SU-DHL-6 (cell line): ENCODE measurements around the gene AFAP1.

Source experiments
- H2AFZ ChIP-seq: fragments of 200-600 bp; sonication (generic); 2 replicates; pipeline ENCODE4 v1.6.1; 2014; ENCODE audit warnings: low read depth, mild to moderate bottlenecking, moderate library complexity, mixed read lengths, antibody characterized with exemption, low read length; ENCODE audit not compliant: severe bottlenecking
- H3F3A ChIP-seq: fragments of 200-600 bp; shearing (Covaris generic); 2 replicates; pipeline ENCODE4 v1.6.0; 2016; ENCODE audit warnings: antibody characterized with exemption, mild to moderate bottlenecking; ENCODE audit not compliant: insufficient read depth
- H3K27ac ChIP-seq: fragments of 200-600 bp; sonication (generic); 2 replicates; pipeline ENCODE4 v1.5.1; 2016; ENCODE audit warnings: low read depth, mild to moderate bottlenecking, low read length, moderate library complexity, mixed read lengths
- H3K27me3 ChIP-seq: fragments of 200-600 bp; sonication (generic), shearing (Covaris generic); 2 replicates; pipeline ENCODE4 v1.6.0; 2014; ENCODE audit warnings: mild to moderate bottlenecking, low read length
- H3K36me3 ChIP-seq: fragments of 200-600 bp; sonication (generic); 2 replicates; pipeline ENCODE4 v1.6.1; 2014; ENCODE audit warnings: mild to moderate bottlenecking, low read length, mixed read lengths
- H3K4me2 ChIP-seq: fragments of 300-600, 200-600 bp; shearing (Covaris generic), sonication (generic); 2 replicates; pipeline ENCODE4 v1.6.0; 2014; ENCODE audit warnings: low read length, low read depth, mild to moderate bottlenecking; ENCODE audit not compliant: poor library complexity, severe bottlenecking
- H3K4me3 ChIP-seq: fragments of 200-600 bp; sonication (generic); 2 replicates; pipeline ENCODE4 v1.5.1; 2014; ENCODE audit warnings: antibody characterized with exemption, low read length, mild to moderate bottlenecking, mixed read lengths; ENCODE audit not compliant: insufficient read depth, poor library complexity, severe bottlenecking
- H3K79me2 ChIP-seq: fragments of 200-600 bp; sonication (generic); 2 replicates; pipeline ENCODE4 v1.6.1; 2014; ENCODE audit warnings: mild to moderate bottlenecking, low read length, moderate library complexity; ENCODE audit not compliant: insufficient read depth
- H3K9ac ChIP-seq: fragments of 200-600 bp; sonication (generic); 2 replicates; pipeline ENCODE4 v1.7.0; 2014; ENCODE audit warnings: mild to moderate bottlenecking, low read length
- H3K9me2 ChIP-seq: fragments of 200-600 bp; sonication (generic); replicated peaks from 2 replicates; pipeline ENCODE4 v1.6.1; 2014; ENCODE audit warnings: low read length; ENCODE audit not compliant: insufficient read depth
- H3K9me3 ChIP-seq: fragments of 200-600 bp; sonication (generic); 2 replicates; pipeline ENCODE4 v1.6.1; 2014; ENCODE audit warnings: low read length, mixed read lengths; ENCODE audit not compliant: insufficient read depth
- H4K20me1 ChIP-seq: fragments of 200-600 bp; sonication (generic); 2 replicates; pipeline ENCODE4 v1.6.1; 2014; ENCODE audit warnings: low read depth, mild to moderate bottlenecking, antibody characterized with exemption, low read length, moderate library complexity, mixed read lengths
- EZH2phosphoT487 ChIP-seq: fragments of 200-600 bp; sonication (generic), shearing (Covaris generic); conservative IDR thresholded peaks from 2 replicates; pipeline ENCODE4 v1.6.1; 2018; ENCODE audit warnings: mild to moderate bottlenecking, antibody characterized with exemption, low read length, moderate library complexity, mixed read lengths
- TF ChIP-seq, protein P1 (sequence below): fragments of 200-600 bp; sonication (generic); IDR thresholded peaks from one replicate; pipeline ENCODE4 v1.5.1; 2017; ENCODE audit warnings: antibody characterized with exemption, mild to moderate bottlenecking, low read length, moderate library complexity; ENCODE audit not compliant: insufficient read depth, poor library complexity, severe bottlenecking

Gene AFAP1

DNA sequence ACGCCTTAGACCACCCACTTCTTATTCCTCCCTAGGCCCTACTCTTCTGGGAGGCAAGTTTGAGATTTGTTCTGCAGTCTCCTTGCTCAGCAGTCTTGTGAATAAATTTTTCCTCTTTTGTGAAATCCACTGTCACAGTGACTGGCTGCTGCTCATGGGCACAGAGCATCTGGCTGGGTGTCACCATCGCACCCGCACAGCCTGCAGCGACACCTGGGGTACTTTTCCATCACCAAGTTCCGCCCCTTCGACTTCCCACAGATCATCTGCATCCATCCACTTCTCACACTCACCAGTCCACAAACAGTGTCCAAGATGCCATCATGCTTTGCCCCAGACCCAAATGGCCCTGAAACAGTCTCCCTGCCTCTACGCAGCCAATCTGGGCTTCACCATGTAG is 36.4 kb upstream of the AFAP1 start:
- H3K4me3 ChIP-seq, result no peak overlapping the region
- no peak for TF ChIP-seq EZH2phosphoT487
- TF ChIP-seq, protein P1, sequence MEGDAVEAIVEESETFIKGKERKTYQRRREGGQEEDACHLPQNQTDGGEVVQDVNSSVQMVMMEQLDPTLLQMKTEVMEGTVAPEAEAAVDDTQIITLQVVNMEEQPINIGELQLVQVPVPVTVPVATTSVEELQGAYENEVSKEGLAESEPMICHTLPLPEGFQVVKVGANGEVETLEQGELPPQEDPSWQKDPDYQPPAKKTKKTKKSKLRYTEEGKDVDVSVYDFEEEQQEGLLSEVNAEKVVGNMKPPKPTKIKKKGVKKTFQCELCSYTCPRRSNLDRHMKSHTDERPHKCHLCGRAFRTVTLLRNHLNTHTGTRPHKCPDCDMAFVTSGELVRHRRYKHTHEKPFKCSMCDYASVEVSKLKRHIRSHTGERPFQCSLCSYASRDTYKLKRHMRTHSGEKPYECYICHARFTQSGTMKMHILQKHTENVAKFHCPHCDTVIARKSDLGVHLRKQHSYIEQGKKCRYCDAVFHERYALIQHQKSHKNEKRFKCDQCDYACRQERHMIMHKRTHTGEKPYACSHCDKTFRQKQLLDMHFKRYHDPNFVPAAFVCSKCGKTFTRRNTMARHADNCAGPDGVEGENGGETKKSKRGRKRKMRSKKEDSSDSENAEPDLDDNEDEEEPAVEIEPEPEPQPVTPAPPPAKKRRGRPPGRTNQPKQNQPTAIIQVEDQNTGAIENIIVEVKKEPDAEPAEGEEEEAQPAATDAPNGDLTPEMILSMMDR, result no peak
- H3K27me3 ChIP-seq, result no peaks in the 10 kb centered on the region
- no peak overlapping the region for H2AFZ ChIP-seq
- H3K79me2 ChIP-seq, result no peaks in the 10 kb centered on the region
- no peaks in the 10 kb centered on the region for H3K9me3 ChIP-seq
- no peak overlapping the region for H3K27ac ChIP-seq
- no peaks in the 10 kb centered on the region for H3F3A ChIP-seq
- no peaks in the 10 kb centered on the region for H3K36me3 ChIP-seq
- no peaks in the 10 kb centered on the region for H4K20me1 ChIP-seq
- H3K9ac ChIP-seq, result no peak overlapping the region
- no peaks in the 10 kb centered on the region for H3K9me2 ChIP-seq
- H3K4me2 ChIP-seq, result no peak overlapping the region

DNA sequence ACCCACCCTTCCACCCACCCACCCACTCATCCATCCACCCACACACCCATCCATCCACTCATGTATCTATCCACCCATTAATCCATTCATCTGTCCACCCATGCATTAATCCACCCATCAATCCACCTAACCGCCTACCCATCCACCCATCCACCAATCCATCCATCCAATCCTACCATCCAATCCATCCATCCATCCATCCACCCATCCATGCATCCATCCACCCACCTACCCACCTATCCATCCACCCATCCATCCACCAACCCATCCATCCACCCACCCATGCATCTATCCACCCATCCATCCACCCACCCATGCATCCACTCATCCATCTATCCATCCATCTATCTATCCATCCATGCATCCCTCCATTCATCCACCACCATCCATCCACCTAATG is 34.8 kb upstream of the AFAP1 start:
- Histone ChIP-seq H3K36me3 (no peaks in the 10 kb centered on the region), H3K27me3 (no peaks in the 10 kb centered on the region), H2AFZ (no peak overlapping the region), H3K27ac (no peak overlapping the region), H4K20me1 (no peaks in the 10 kb centered on the region), H3K9ac (no peak overlapping the region), H3F3A (no peaks in the 10 kb centered on the region), H3K9me3 (no peaks in the 10 kb centered on the region), H3K4me3 (no peak overlapping the region), H3K4me2 (no peak overlapping the region), H3K79me2 (no peaks in the 10 kb centered on the region), H3K9me2 (no peaks in the 10 kb centered on the region)
- TF ChIP-seq, protein P1, result no peak
- TF ChIP-seq EZH2phosphoT487, result no peak

DNA sequence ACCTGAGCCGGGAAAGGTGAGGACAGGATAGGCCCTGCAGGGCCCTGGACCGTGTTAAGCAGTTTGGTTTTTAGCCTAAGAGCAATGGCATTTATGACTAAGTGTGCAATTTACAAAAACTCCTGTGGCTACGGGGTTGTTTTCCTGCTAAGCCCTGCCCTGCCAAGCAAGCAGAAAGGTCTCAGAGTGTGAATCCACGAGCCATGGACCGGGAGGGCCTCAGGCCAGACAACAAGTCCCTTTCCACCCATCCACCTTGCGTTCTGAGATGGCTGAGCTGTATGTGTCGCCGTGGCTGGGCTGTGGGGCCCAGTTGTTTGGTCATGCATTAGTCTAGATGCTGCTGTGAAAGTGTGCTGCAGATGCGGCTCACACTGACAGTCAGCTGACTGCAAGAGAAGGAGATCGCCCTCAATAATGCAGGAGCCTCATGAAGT is 33.9 kb upstream of the AFAP1 start:
- Histone ChIP-seq H3K27ac (no peak overlapping the region), H3K79me2 (no peaks in the 10 kb centered on the region), H4K20me1 (no peaks in the 10 kb centered on the region), H3K4me3 (no peak overlapping the region), H3K27me3 (no peaks in the 10 kb centered on the region), H3K9me3 (no peaks in the 10 kb centered on the region), H2AFZ (no peak overlapping the region), H3K9ac (no peak overlapping the region), H3K9me2 (no peaks in the 10 kb centered on the region), H3K4me2 (no peak overlapping the region), H3K36me3 (no peaks in the 10 kb centered on the region), H3F3A (no peaks in the 10 kb centered on the region)
- no peak for TF ChIP-seq EZH2phosphoT487
- TF ChIP-seq, protein P1, result no peak
